Measurements from ENCODE around the gene SIPA1L2. TPM values are rescaled to one million over a fixed set of nuclear protein-coding genes. Genes with fewer than 3 reads are reported as not detected.

Gene SIPA1L2
- total and polyA plus RNA-seq, 2 of the 13 experiments (the other 11 are each of a cell fraction or from before 2014, with no cell fraction given): 0.03 TPM; not detected in 1

DNA sequence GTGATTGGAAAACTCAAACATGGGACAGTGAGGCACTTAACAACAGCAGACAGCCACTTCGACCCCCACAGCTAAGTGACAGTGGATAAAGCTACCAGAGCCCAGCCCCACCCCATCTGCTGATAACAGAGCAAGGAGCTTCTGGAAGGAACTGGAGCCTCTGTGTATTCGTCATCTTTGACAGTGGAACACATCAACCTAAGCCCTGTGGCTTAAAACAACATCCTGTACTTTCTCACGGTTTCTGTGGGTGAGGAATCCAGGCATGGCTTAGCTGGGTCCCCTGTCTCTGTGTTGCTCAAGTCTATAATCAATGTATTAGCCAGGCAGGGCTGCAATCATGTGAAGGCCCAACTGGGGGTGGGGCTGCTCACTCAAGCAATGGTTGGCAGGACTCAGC, 18.4 kb upstream of the SIPA1L2 start:
- no TSS peak for BruUV-seq (replicated peaks)
- Histone ChIP-seq H3K9me3 (ENCODE audit: low read length) (no peaks in the 10 kb centered on the region), H2AFZ (ENCODE audit: low read length) (no peak overlapping the region), H3K27ac (ENCODE audit: extremely low read length, insufficient read depth, low read length) (no peak overlapping the region), H3K9ac (ENCODE audit: insufficient read depth, low read depth, low read length) (no peak overlapping the region), H3K4me1 (ENCODE audit: insufficient read depth, low read length) (no peaks in the 10 kb centered on the region), H3K79me2 (ENCODE audit: insufficient read depth, low read length) (no peaks in the 10 kb centered on the region), H4K20me1 (ENCODE audit: insufficient read depth, low read length) (no peaks in the 10 kb centered on the region), H3K36me3 (replicated peaks in 1 of 2; ENCODE audit: control insufficient read depth in 1 of 2, insufficient read depth in 2 of 2, low read length in 2 of 2) (no peaks in the 10 kb centered on the region), H3K27me3 (ENCODE audit: control insufficient read depth in 1 of 2, insufficient read depth in 2 of 2, low read length in 2 of 2) (no peaks in the 10 kb centered on the region), H3K4me3 (replicated peaks in 1 of 3; ENCODE audit: insufficient read depth in 1 of 3, low read depth in 2 of 3, low read length in 3 of 3) (no peak overlapping the region), H3K4me2 (ENCODE audit: low read depth, low read length) (no peak overlapping the region)
- FAIRE-seq (no peak), DNase-seq (ENCODE audit: low spot score) (no peak), ATAC-seq (no peak)
- ChIA-PET POLR2A (no interaction called here), CTCF (ENCODE audit: low intra/inter-chr PET ratio, low total read pairs) (no interaction called here)
- intact Hi-C loops (cut with micrococcal nuclease; ENCODE audit: unreplicated experiment): no loop called here
- 0% methylated on average over 1 of the region's 3 CpGs for WGBS (ENCODE audit: low lambda C conversion rate)
- in situ Hi-C loops (cut with HindIII; ENCODE audit: extremely low pct_ligation_motif_present, low pct_unique_long_range_greater_than_20kb): no loop called here
- TF ChIP-seq PHF20 (CRISPR knock-in tag; IDR thresholded peaks at IDR 0.05): no peak
- TF ChIP-seq ZNF282 (IDR thresholded peaks at IDR 0.05; ENCODE audit: partially characterized antibody): no peak
- no peak for TF ChIP-seq U2AF1 (optimal IDR thresholded peaks at IDR 0.05; ENCODE audit: low read depth, low read length)
- no peak for TF ChIP-seq ASH2L (IDR thresholded peaks at IDR 0.05; ENCODE audit: insufficient read length, low read depth, low read length)
- TF ChIP-seq ZSCAN30 (CRISPR knock-in tag; IDR thresholded peaks at IDR 0.05): no peak
- no peak for TF ChIP-seq ZNF354B (CRISPR knock-in tag; IDR thresholded peaks at IDR 0.05)
- no peak for TF ChIP-seq ZFP36L2 (CRISPR knock-in tag; IDR thresholded peaks at IDR 0.05)
- TF ChIP-seq MBD4 (IDR thresholded peaks at IDR 0.05; ENCODE audit: borderline replicate concordance, low read length): no peak
- TF ChIP-seq LCORL (IDR thresholded peaks at IDR 0.05): no peak
- no peak for TF ChIP-seq LCORL (CRISPR knock-in tag; IDR thresholded peaks at IDR 0.05)
- no peak for TF ChIP-seq ZFP1 (CRISPR knock-in tag; IDR thresholded peaks at IDR 0.05)
- TF ChIP-seq ZNF746 (CRISPR knock-in tag; IDR thresholded peaks at IDR 0.05): no peak

DNA sequence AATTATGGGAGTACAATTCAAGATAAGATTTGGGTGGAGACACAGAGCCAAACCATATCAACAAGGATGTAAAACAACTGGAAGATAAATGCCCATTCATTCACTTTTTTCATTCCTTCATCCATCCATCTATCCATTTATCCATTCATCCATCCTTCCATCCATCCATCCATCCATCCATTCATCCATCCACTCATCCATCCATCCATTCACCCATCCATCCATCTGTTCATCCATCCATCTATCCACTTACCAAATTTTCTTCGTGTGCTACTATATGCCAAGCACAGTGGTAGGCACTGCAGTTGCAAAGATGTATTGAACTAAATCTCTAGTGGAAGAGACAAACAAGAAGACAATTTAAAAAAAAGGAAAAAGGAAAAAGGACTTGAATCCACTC, 14.3 kb upstream of the SIPA1L2 start:
- Histone ChIP-seq H3K4me2 (ENCODE audit: low read depth, low read length) (no peak overlapping the region), H2AFZ (ENCODE audit: low read length) (no peak overlapping the region), H3K4me1 (ENCODE audit: insufficient read depth, low read length) (no peaks in the 10 kb centered on the region), H3K36me3 (replicated peaks in 1 of 2; ENCODE audit: control insufficient read depth in 1 of 2, insufficient read depth in 2 of 2, low read length in 2 of 2) (no peaks in the 10 kb centered on the region), H3K4me3 (replicated peaks in 1 of 3; ENCODE audit: insufficient read depth in 1 of 3, low read depth in 2 of 3, low read length in 3 of 3) (no peak overlapping the region), H4K20me1 (ENCODE audit: insufficient read depth, low read length) (no peaks in the 10 kb centered on the region), H3K79me2 (ENCODE audit: insufficient read depth, low read length) (no peaks in the 10 kb centered on the region), H3K9ac (ENCODE audit: insufficient read depth, low read depth, low read length) (no peak overlapping the region), H3K27ac (ENCODE audit: extremely low read length, insufficient read depth, low read length) (no peak overlapping the region), H3K9me3 (ENCODE audit: low read length) (no peaks in the 10 kb centered on the region), H3K27me3 (ENCODE audit: control insufficient read depth in 1 of 2, insufficient read depth in 2 of 2, low read length in 2 of 2) (no peaks in the 10 kb centered on the region)
- TF ChIP-seq REPIN1 (CRISPR knock-in tag; IDR thresholded peaks at IDR 0.05; ENCODE audit: borderline replicate concordance, low read depth) (no peak), ZNF180 (CRISPR knock-in tag; IDR thresholded peaks at IDR 0.05; ENCODE audit: borderline replicate concordance, low read depth) (no peak), ARNT (IDR thresholded peaks at IDR 0.05) (no peak), KMT2B (CRISPR knock-in tag; IDR thresholded peaks at IDR 0.05) (no peak)
- TF ChIP-seq, protein P1, sequence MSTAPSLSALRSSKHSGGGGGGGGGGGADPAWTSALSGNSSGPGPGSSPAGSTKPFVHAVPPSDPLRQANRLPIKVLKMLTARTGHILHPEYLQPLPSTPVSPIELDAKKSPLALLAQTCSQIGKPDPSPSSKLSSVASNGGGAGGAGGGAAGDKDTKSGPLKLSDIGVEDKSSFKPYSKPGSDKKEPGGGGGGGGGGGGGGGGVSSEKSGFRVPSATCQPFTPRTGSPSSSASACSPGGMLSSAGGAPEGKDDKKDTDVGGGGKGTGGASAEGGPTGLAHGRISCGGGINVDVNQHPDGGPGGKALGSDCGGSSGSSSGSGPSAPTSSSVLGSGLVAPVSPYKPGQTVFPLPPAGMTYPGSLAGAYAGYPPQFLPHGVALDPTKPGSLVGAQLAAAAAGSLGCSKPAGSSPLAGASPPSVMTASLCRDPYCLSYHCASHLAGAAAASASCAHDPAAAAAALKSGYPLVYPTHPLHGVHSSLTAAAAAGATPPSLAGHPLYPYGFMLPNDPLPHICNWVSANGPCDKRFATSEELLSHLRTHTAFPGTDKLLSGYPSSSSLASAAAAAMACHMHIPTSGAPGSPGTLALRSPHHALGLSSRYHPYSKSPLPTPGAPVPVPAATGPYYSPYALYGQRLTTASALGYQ (CRISPR knock-in tag; IDR thresholded peaks at IDR 0.05): no peak
- ChIA-PET POLR2A (no interaction called here), CTCF (ENCODE audit: low intra/inter-chr PET ratio, low total read pairs) (no interaction called here)
- BruUV-seq (replicated peaks): no TSS peak
- in situ Hi-C loops (cut with HindIII; ENCODE audit: extremely low pct_ligation_motif_present, low pct_unique_long_range_greater_than_20kb) (no loop called here), intact Hi-C loops (cut with micrococcal nuclease; ENCODE audit: unreplicated experiment) (no loop called here)
- 3% methylated on average over 1 of the region's 1 CpG for WGBS (ENCODE audit: low lambda C conversion rate)
- DNase-seq (ENCODE audit: low spot score) (no peak), ATAC-seq (no peak), FAIRE-seq (no peak)
